Peyer's patch (tissue), 4 donors: Measurements from ENCODE around the gene CADPS2.

Experiments used
- POLR2A ChIP-seq, 2 donors: fragments of 450-650 bp; IDR thresholded peaks; one replicate each; pipeline ENCODE4 v1.5.1; 2017; ENCODE audit warnings: antibody characterized with exemption in 2 of 2, mild to moderate bottlenecking in 2 of 2, moderate library complexity in 2 of 2
- TF ChIP-seq, protein P1 (sequence below), 6 experiments: fragments of 450-650 bp in 4 of 6; fragments of 200-600 bp in 2 of 6; sonication (generic) in 1 of 6; IDR thresholded peaks; one replicate each; pipeline ENCODE4 v1.5.1; 2017 to 2019; ENCODE audit warnings: antibody characterized with exemption in 6 of 6, mild to moderate bottlenecking in 3 of 6, moderate library complexity in 1 of 6

GRCh38 chr7:122364761-122365280 lies 521.4 kb downstream of the CADPS2 start:
- TF ChIP-seq POLR2A (IDR thresholded peaks at IDR 0.05): no peak
- TF ChIP-seq, protein P1, sequence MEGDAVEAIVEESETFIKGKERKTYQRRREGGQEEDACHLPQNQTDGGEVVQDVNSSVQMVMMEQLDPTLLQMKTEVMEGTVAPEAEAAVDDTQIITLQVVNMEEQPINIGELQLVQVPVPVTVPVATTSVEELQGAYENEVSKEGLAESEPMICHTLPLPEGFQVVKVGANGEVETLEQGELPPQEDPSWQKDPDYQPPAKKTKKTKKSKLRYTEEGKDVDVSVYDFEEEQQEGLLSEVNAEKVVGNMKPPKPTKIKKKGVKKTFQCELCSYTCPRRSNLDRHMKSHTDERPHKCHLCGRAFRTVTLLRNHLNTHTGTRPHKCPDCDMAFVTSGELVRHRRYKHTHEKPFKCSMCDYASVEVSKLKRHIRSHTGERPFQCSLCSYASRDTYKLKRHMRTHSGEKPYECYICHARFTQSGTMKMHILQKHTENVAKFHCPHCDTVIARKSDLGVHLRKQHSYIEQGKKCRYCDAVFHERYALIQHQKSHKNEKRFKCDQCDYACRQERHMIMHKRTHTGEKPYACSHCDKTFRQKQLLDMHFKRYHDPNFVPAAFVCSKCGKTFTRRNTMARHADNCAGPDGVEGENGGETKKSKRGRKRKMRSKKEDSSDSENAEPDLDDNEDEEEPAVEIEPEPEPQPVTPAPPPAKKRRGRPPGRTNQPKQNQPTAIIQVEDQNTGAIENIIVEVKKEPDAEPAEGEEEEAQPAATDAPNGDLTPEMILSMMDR (IDR thresholded peaks at IDR 0.05): no peak
